ENCODE data around the gene BRF1. TPM values are rescaled to one million over a fixed set of nuclear protein-coding genes. Genes with fewer than 3 reads are reported as not detected.

BRF1 gene
- total and polyA plus RNA-seq, 2 experiments from 2014 or later, result 23.6 to 35.9 TPM

DNA sequence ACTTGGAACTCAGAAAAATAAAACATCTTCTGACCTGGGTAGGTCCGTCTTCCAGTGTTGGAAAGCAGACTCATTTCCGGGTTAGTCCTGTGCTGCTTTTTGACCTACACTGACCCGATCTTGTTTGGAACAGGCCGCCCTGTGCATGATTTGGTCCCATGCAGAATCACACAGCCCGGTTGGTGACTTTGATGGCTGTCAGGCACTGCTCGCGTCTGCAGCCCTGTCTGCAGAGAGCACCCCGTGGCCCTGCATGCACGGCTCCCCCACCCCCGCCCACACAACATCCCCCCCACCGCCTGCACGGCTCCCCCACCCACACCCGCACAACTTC lies 45.4 kb upstream of the BRF1 start:
- no peak for DNase-seq (ENCODE audit: low spot score)
- H3K36me3 ChIP-seq (replicated peaks; ENCODE audit: insufficient read depth, low read depth), result no peaks in the 10 kb centered on the region
- no peak overlapping the region for H3K27ac ChIP-seq
- no peak overlapping the region for H3K4me3 ChIP-seq
- TF ChIP-seq CTCF (IDR thresholded peaks at IDR 0.05; ENCODE audit: poor library complexity) (no peak), EZH2 (IDR thresholded peaks at IDR 0.05; ENCODE audit: borderline replicate concordance) (no peak), EZH2phosphoT487 (IDR thresholded peaks at IDR 0.05; ENCODE audit: low read depth, severe bottlenecking, unreplicated experiment) (no peak)
- peaks cover 3% of the 10 kb centered on the region for H4K20me1 ChIP-seq (ENCODE audit: insufficient read depth, poor library complexity, severe bottlenecking)
- peaks cover 3% of the 10 kb centered on the region for H3K9me3 ChIP-seq (ENCODE audit: low read depth)
- H3K4me2 ChIP-seq, result no peak overlapping the region
- H3K4me1 ChIP-seq (ENCODE audit: insufficient read depth), result no peaks in the 10 kb centered on the region
- WGBS (ENCODE audit: low lambda C conversion rate, missing lambda C conversion rate), result 95% methylated on average over 5 of the region's 13 CpGs
- H3K27me3 ChIP-seq, result no peaks in the 10 kb centered on the region
- no peak overlapping the region for H2AFZ ChIP-seq
- no peaks in the 10 kb centered on the region for H3K9me2 ChIP-seq (replicated peaks; ENCODE audit: insufficient read depth)
- H3K79me2 ChIP-seq, result peaks cover 55% of the 10 kb centered on the region

GRCh38 chr14:105343194-105343593 lies 42.4 kb upstream of the BRF1 start:
- Histone ChIP-seq H3K27ac (no peak overlapping the region), H3K4me1 (ENCODE audit: insufficient read depth) (no peaks in the 10 kb centered on the region), H3K4me2 (no peak overlapping the region), H2AFZ (no peak overlapping the region), H3K27me3 (no peaks in the 10 kb centered on the region), H4K20me1 (ENCODE audit: insufficient read depth, poor library complexity, severe bottlenecking) (peaks cover 8% of the 10 kb centered on the region), H3K36me3 (replicated peaks; ENCODE audit: insufficient read depth, low read depth) (no peaks in the 10 kb centered on the region), H3K9me3 (ENCODE audit: low read depth) (peaks cover 3% of the 10 kb centered on the region), H3K4me3 (no peak overlapping the region), H3K79me2 (peaks cover 65% of the 10 kb centered on the region), H3K9me2 (replicated peaks; ENCODE audit: insufficient read depth) (no peaks in the 10 kb centered on the region)
- no peak for DNase-seq (ENCODE audit: low spot score)
- TF ChIP-seq EZH2 (IDR thresholded peaks at IDR 0.05; ENCODE audit: borderline replicate concordance) (no peak), CTCF (IDR thresholded peaks at IDR 0.05; ENCODE audit: poor library complexity) (no peak), EZH2phosphoT487 (IDR thresholded peaks at IDR 0.05; ENCODE audit: low read depth, severe bottlenecking, unreplicated experiment) (no peak)
- WGBS (ENCODE audit: low lambda C conversion rate, missing lambda C conversion rate), result 83% methylated on average over 7 of the region's 7 CpGs

GRCh38 chr14:105340821-105341733 lies 40.3 kb upstream of the BRF1 start:
- H3K9me2 ChIP-seq (replicated peaks; ENCODE audit: insufficient read depth), result no peaks in the 10 kb centered on the region
- H4K20me1 ChIP-seq (ENCODE audit: insufficient read depth, poor library complexity, severe bottlenecking), result peaks cover 8% of the 10 kb centered on the region
- H3K4me3 ChIP-seq, result no peak overlapping the region
- H3K36me3 ChIP-seq (replicated peaks; ENCODE audit: insufficient read depth, low read depth), result no peaks in the 10 kb centered on the region
- H3K27me3 ChIP-seq, result no peaks in the 10 kb centered on the region
- peaks cover 69% of the 10 kb centered on the region for H3K79me2 ChIP-seq
- no peaks in the 10 kb centered on the region for H3K4me1 ChIP-seq (ENCODE audit: insufficient read depth)
- no peak overlapping the region for H2AFZ ChIP-seq
- no peak overlapping the region for H3K4me2 ChIP-seq
- TF ChIP-seq EZH2 (IDR thresholded peaks at IDR 0.05; ENCODE audit: borderline replicate concordance) (no peak), EZH2phosphoT487 (IDR thresholded peaks at IDR 0.05; ENCODE audit: low read depth, severe bottlenecking, unreplicated experiment) (no peak), CTCF (IDR thresholded peaks at IDR 0.05; ENCODE audit: poor library complexity) (no peak)
- H3K27ac ChIP-seq, result no peak overlapping the region
- H3K9me3 ChIP-seq (ENCODE audit: low read depth), result peaks cover 3% of the 10 kb centered on the region
- no peak for DNase-seq (ENCODE audit: low spot score)
- WGBS (ENCODE audit: low lambda C conversion rate, missing lambda C conversion rate), result 89% methylated on average over 20 of the region's 20 CpGs

All from hepatocyte (in vitro differentiated cells).